ENCODE data around the gene CTBP2.

GRCh38 chr10:125164421-125164820 is 4.1 kb upstream of the CTBP2 start:
- no peak for TF ChIP-seq POLR2A (IDR thresholded peaks at IDR 0.05; ENCODE audit: low read depth)
- TF ChIP-seq EP300 (IDR thresholded peaks at IDR 0.05): no peak
- TF ChIP-seq CTCF (IDR thresholded peaks at IDR 0.05): no peak
